GM23248 (cell line): Measurements from ENCODE around the gene PHOSPHO2. TPM values are rescaled to one million over a fixed set of nuclear protein-coding genes. Genes with fewer than 3 reads are reported as not detected.

Experiments
- DNase-seq: peaks from one replicate; pipeline ENCODE4 v3.0.0-alpha.2; 2015
- H2AFZ ChIP-seq: fragments of 200-600 bp; sonication (generic); 2 replicates; pipeline ENCODE4 v1.6.1; 2016; ENCODE audit warnings: antibody characterized with exemption
- H3F3A ChIP-seq: fragments of 200-600 bp; sonication (generic); 2 replicates; pipeline ENCODE4 v1.6.1; 2016; ENCODE audit warnings: mild to moderate bottlenecking, antibody characterized with exemption, mixed run types; ENCODE audit not compliant: insufficient read depth
- H3K27ac ChIP-seq: fragments of 200-600 bp; sonication (generic); 2 replicates; pipeline ENCODE4 v1.5.1; 2016; ENCODE audit warnings: mild to moderate bottlenecking
- H3K27me3 ChIP-seq: fragments of 200-600 bp; sonication (generic); replicated peaks from 2 replicates; pipeline ENCODE4 v1.6.1; 2016; ENCODE audit warnings: mild to moderate bottlenecking; ENCODE audit not compliant: insufficient read depth
- H3K36me3 ChIP-seq: fragments of 200-600 bp; sonication (generic); 2 replicates; pipeline ENCODE4 v1.6.1; 2016; ENCODE audit warnings: low read depth, mild to moderate bottlenecking
- H3K4me1 ChIP-seq: fragments of 200-600 bp; sonication (generic); 2 replicates; pipeline ENCODE4 v1.6.1; 2016; ENCODE audit warnings: mild to moderate bottlenecking; ENCODE audit not compliant: insufficient read depth
- H3K4me2 ChIP-seq: fragments of 200-600 bp; sonication (generic); one replicate; pipeline ENCODE4 v1.6.1; 2016; ENCODE audit warnings: mild to moderate bottlenecking; ENCODE audit not compliant: unreplicated experiment
- H3K4me3 ChIP-seq: fragments of 200-600 bp; sonication (generic); 2 replicates; pipeline ENCODE4 v1.5.1; 2016; ENCODE audit warnings: mild to moderate bottlenecking
- H3K79me2 ChIP-seq: fragments of 200-600 bp; sonication (generic); 2 replicates; pipeline ENCODE4 v1.6.1; 2016; ENCODE audit warnings: mild to moderate bottlenecking; ENCODE audit not compliant: insufficient read depth
- H3K9ac ChIP-seq: fragments of 200-600 bp; sonication (generic); 2 replicates; pipeline ENCODE4 v1.6.1; 2016; ENCODE audit warnings: mild to moderate bottlenecking
- H3K9me2 ChIP-seq: fragments of 200-600 bp; sonication (generic); 2 replicates; pipeline ENCODE4 v1.6.1; 2016; ENCODE audit warnings: mixed run types, mild to moderate bottlenecking, moderate library complexity; ENCODE audit not compliant: insufficient read depth
- H3K9me3 ChIP-seq: fragments of 200-600 bp; sonication (generic); one replicate; pipeline ENCODE4 v1.6.1; 2017; ENCODE audit warnings: low read depth
- H4K20me1 ChIP-seq: fragments of 200-600 bp; sonication (generic); 2 replicates; pipeline ENCODE4 v1.6.0; 2016; ENCODE audit not compliant: insufficient read depth
- EZH2 ChIP-seq: fragments of 200-600 bp; sonication (generic); IDR thresholded peaks from 2 replicates; pipeline ENCODE4 v1.6.1; 2018; ENCODE audit warnings: antibody characterized with exemption, mild to moderate bottlenecking; ENCODE audit not compliant: insufficient read depth, poor library complexity, severe bottlenecking
- EZH2phosphoT487 ChIP-seq: fragments of 200-600 bp; sonication (generic); IDR thresholded peaks from 2 replicates; pipeline ENCODE4 v1.6.1; 2018; ENCODE audit warnings: antibody characterized with exemption, moderate library complexity, mild to moderate bottlenecking, low read depth; ENCODE audit not compliant: insufficient read depth
- WGBS, 2 experiments: methylation state at CpG; one replicate each; pipeline ENCODE4 v1.1.6; 2015 to 2017; ENCODE audit warnings: low lambda C conversion rate in 2 of 2, low coverage in 1 of 2; ENCODE audit errors: missing lambda C conversion rate in 2 of 2; 5-methylcytosine and 5-hydroxymethylcytosine counted together
- in situ Hi-C: fragments of 300-500 bp; cut with MboI; formaldehyde crosslinking; loops from 2 replicates; pipeline ENCODE4 v1.15.0; 2020
- polyA plus RNA-seq: library from polyadenylated mRNA; unstranded; fragments of >200 nt; fragmentation: Nextera tagmentation; extraction: Ambion mirVana; gene quantifications from 2 replicates; pipeline ENCODE4 v1.2.1, GENCODE V29; 2016
- total RNA-seq: library from RNA; depleted of rRNA; stranded (reverse); fragments of >200 nt; shearing (Covaris generic); gene quantifications from 2 replicates; pipeline ENCODE4 v1.2.3, GENCODE V29; 2014

The PHOSPHO2 gene
- total and polyA plus RNA-seq, 2 experiments from 2014 or later = 0.86 to 3.6 TPM

GRCh38 chr2:169702996-169703395 is 8.7 kb downstream of the PHOSPHO2 start:
- DNase-seq = no peak
- Histone ChIP-seq H3K36me3 (no peaks in the 10 kb centered on the region), H3K4me1 (no peaks in the 10 kb centered on the region), H3K27ac (no peak overlapping the region), H3K4me3 (no peak overlapping the region), H2AFZ (no peak overlapping the region), H3K79me2 (no peaks in the 10 kb centered on the region), H3K4me2 (no peak overlapping the region), H4K20me1 (no peaks in the 10 kb centered on the region; the same call in 1 of the 2 replicates), H3F3A (no peaks in the 10 kb centered on the region), H3K9ac (no peak overlapping the region), H3K27me3 (no peaks in the 10 kb centered on the region), H3K9me2 (no peaks in the 10 kb centered on the region), H3K9me3 (no peaks in the 10 kb centered on the region)
- 40 to 44% methylated on average over 3 of the region's 3 CpGs for WGBS, 2 experiments
- in situ Hi-C loops = no loop called here
- no peak for TF ChIP-seq EZH2
- no peak for TF ChIP-seq EZH2phosphoT487

- Histone ChIP-seq H4K20me1 (no peaks in the 10 kb centered on the region; the same call in 1 of the 2 replicates), H3K9me2 (no peaks in the 10 kb centered on the region), H3F3A (no peaks in the 10 kb centered on the region), H2AFZ (no peak overlapping the region), H3K79me2 (no peaks in the 10 kb centered on the region), H3K4me3 (no peak overlapping the region), H3K9me3 (no peaks in the 10 kb centered on the region), H3K27me3 (no peaks in the 10 kb centered on the region), H3K4me2 (no peak overlapping the region), H3K9ac (no peak overlapping the region), H3K4me1 (no peaks in the 10 kb centered on the region), H3K36me3 (no peaks in the 10 kb centered on the region), H3K27ac (no peak overlapping the region)
- no peak for DNase-seq
- WGBS, 2 experiments = 7 to 11% methylated on average over 1 of the region's 1 CpG
- TF ChIP-seq EZH2phosphoT487 (no peak), EZH2 (no peak)
- in situ Hi-C loops = no loop called here
Observed at GRCh38 chr2:169704160-169704708, 10.0 kb downstream of the PHOSPHO2 start.

GRCh38 chr2:169705927-169706326 is 11.7 kb downstream of the PHOSPHO2 start:
- WGBS, 2 experiments = 10 to 11% methylated on average over 2 of the region's 2 CpGs
- Histone ChIP-seq H3K36me3 (no peaks in the 10 kb centered on the region), H3K4me3 (no peak overlapping the region), H2AFZ (no peak overlapping the region), H3K4me1 (no peaks in the 10 kb centered on the region), H3K9ac (no peak overlapping the region), H3K4me2 (no peak overlapping the region), H3K27ac (no peak overlapping the region), H3K9me2 (no peaks in the 10 kb centered on the region), H3F3A (no peaks in the 10 kb centered on the region), H3K79me2 (no peaks in the 10 kb centered on the region), H3K9me3 (no peaks in the 10 kb centered on the region), H3K27me3 (no peaks in the 10 kb centered on the region), H4K20me1 (no peaks in the 10 kb centered on the region; the same call in 1 of the 2 replicates)
- DNase-seq = peak; percentile 22
- TF ChIP-seq EZH2phosphoT487 = no peak
- no peak for TF ChIP-seq EZH2
- in situ Hi-C loops = no loop called here

- no peak for TF ChIP-seq EZH2
- TF ChIP-seq EZH2phosphoT487 = no peak
- Histone ChIP-seq H3K36me3 (no peaks in the 10 kb centered on the region), H3K79me2 (no peaks in the 10 kb centered on the region), H3K9me3 (no peaks in the 10 kb centered on the region), H3K4me2 (no peak overlapping the region), H3K9ac (no peak overlapping the region), H3K4me1 (no peaks in the 10 kb centered on the region), H3K27me3 (no peaks in the 10 kb centered on the region), H3K4me3 (no peak overlapping the region), H3K27ac (no peak overlapping the region), H3K9me2 (no peaks in the 10 kb centered on the region), H2AFZ (no peak overlapping the region), H4K20me1 (no peaks in the 10 kb centered on the region; the same call in 1 of the 2 replicates), H3F3A (no peaks in the 10 kb centered on the region)
- DNase-seq = no peak
- WGBS, 2 experiments = 90 to 96% methylated on average over 2 of the region's 2 CpGs
- in situ Hi-C loops = no loop called here
Observed at GRCh38 chr2:169707626-169708025, 13.4 kb downstream of the PHOSPHO2 start.

GRCh38 chr2:169709331-169709730 is 15.1 kb downstream of the PHOSPHO2 start:
- 95 to 97% methylated on average over 1 of the region's 1 CpG for WGBS, 2 experiments
- H2AFZ ChIP-seq = no peak overlapping the region
- no peaks in the 10 kb centered on the region for H3F3A ChIP-seq
- H3K79me2 ChIP-seq = no peaks in the 10 kb centered on the region
- in situ Hi-C loops = no loop called here
- H3K27me3 ChIP-seq = no peaks in the 10 kb centered on the region
- no peaks in the 10 kb centered on the region for H3K4me1 ChIP-seq
- DNase-seq = no peak
- H3K9me2 ChIP-seq = no peaks in the 10 kb centered on the region
- H4K20me1 ChIP-seq = no peaks in the 10 kb centered on the region; the same call in 1 of the 2 replicates
- H3K36me3 ChIP-seq = no peaks in the 10 kb centered on the region
- H3K9me3 ChIP-seq = no peaks in the 10 kb centered on the region
- H3K4me2 ChIP-seq = no peak overlapping the region
- H3K4me3 ChIP-seq = no peak overlapping the region
- TF ChIP-seq EZH2 (no peak), EZH2phosphoT487 (no peak)
- no peak overlapping the region for H3K27ac ChIP-seq
- H3K9ac ChIP-seq = no peak overlapping the region
